Kidney (tissue), 14 donors: ENCODE results near the gene KRT38. TPM values are rescaled to one million over a fixed set of nuclear protein-coding genes. Genes with fewer than 3 reads are reported as not detected.

Experiments used
- DNase-seq, 5 donors: peaks; one replicate each; pipeline ENCODE4 v3.0.0-alpha.2; 2013 to 2020
- FAIRE-seq: peaks from 2 replicates; lab custom pipeline; 2012; peaks lifted over from hg19 to GRCh38; lab: Jason Lieb, UNC
- H3K27ac ChIP-seq, 2 donors: one replicate each; pipeline ENCODE4 v1.7.0; 2013; ENCODE audit warnings: low read depth in 2 of 2, low read length in 2 of 2, inconsistent platforms in 1 of 2
- H3K27me3 ChIP-seq: one replicate; pipeline ENCODE4 v1.7.1; 2013; ENCODE audit warnings: low read length, inconsistent platforms; ENCODE audit not compliant: control insufficient read depth, insufficient read depth
- H3K36me3 ChIP-seq, 3 donors: one replicate each; pipeline versions ENCODE4 v1.7.0 to v1.7.1; 2013; ENCODE audit warnings: low read length in 3 of 3, control low read depth in 1 of 3, inconsistent platforms in 1 of 3; ENCODE audit not compliant: insufficient read depth in 3 of 3, control insufficient read depth in 2 of 3
- H3K4me1 ChIP-seq, 3 donors: one replicate each; pipeline versions ENCODE4 v1.7.0 to v1.7.1; 2013; ENCODE audit warnings: low read length in 3 of 3, inconsistent platforms in 1 of 3, low read depth in 1 of 3; ENCODE audit not compliant: control insufficient read depth in 2 of 3, insufficient read depth in 2 of 3
- H3K4me3 ChIP-seq, 3 donors: one replicate each; pipeline versions ENCODE4 v1.7.0 to v1.8.1; 2013; ENCODE audit warnings: low read length in 3 of 3, control low read depth in 1 of 3, inconsistent platforms in 1 of 3
- H3K9ac ChIP-seq, 3 donors: one replicate each; pipeline versions ENCODE4 v1.7.0 to v1.7.1; 2013; ENCODE audit warnings: low read length in 3 of 3, control low read depth in 1 of 3, inconsistent platforms in 1 of 3
- H3K9me3 ChIP-seq, 3 donors: one replicate each; pipeline versions ENCODE4 v1.7.0 to v1.7.1; 2013; ENCODE audit warnings: low read length in 3 of 3, control low read depth in 1 of 3, inconsistent platforms in 1 of 3; ENCODE audit not compliant: control insufficient read depth in 2 of 3, insufficient read depth in 1 of 3
- intact Hi-C: fragments of 100-400 bp; cut with DNase I; formaldehyde crosslinking; loops from one replicate; pipeline ENCODE4 v1.11.1; 2022
- polyA plus RNA-seq: library from polyadenylated mRNA; stranded (reverse); fragments of 350-450 nt; fragmentation: Illumina TruSeq; extraction: RNeasy Lipid Tissue Mini Kit (QIAGEN cat#74804); gene quantifications from one replicate; pipeline ENCODE4 v1.2.3, GENCODE V29; 2014; ENCODE audit warnings: low read depth, low replicate concordance; ENCODE audit not compliant: insufficient read depth
- total RNA-seq: library from RNA; stranded (reverse); fragmentation: NEBNext Ultra II Directional; extraction: Animal tissue kit (Norgen Biotek cat#: 25700); gene quantifications from one replicate; pipeline ENCODE4 v1.2.1, GENCODE V29; 2021
- TF ChIP-seq, protein P1 (sequence below): IDR thresholded peaks from 3 replicates; pipeline ENCODE4 v1.5.1; 2012; ENCODE audit warnings: mild to moderate bottlenecking, moderate library complexity, borderline replicate concordance; ENCODE audit not compliant: insufficient read depth; ENCODE audit errors: extremely low read depth
- donor health status: control.
- donor health status: control.
- donor health status: control.
- donor health status: control.
- donor health status: control.
- donor health status: DM: yes; HTN: yes; CAD: no.
- donor health status: Normal renal cell carcinoma (clear cell type).

Gene KRT38
- total and polyA plus RNA-seq, 2 donors from 2014 or later = not detected

DNA sequence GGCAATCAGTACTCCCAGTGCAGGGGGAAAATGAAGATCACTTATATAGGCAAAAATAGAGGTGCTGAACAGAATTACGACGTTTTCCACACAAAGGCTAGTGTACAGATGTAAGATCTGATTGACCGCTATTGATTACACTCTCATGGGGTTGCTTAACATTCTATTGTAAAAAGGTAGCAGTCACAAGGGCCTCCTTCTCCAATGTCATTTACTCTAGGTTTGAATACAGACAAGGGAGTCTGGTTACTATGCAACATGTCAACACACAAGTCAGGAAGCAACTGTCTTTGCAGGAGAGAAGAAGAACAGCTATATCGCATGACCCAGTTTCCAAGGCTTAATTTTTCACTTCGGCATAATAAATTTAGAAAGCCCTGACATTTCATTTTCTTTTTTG lies 24.3 kb downstream of the KRT38 start:
- no peak for FAIRE-seq
- TF ChIP-seq, protein P1, sequence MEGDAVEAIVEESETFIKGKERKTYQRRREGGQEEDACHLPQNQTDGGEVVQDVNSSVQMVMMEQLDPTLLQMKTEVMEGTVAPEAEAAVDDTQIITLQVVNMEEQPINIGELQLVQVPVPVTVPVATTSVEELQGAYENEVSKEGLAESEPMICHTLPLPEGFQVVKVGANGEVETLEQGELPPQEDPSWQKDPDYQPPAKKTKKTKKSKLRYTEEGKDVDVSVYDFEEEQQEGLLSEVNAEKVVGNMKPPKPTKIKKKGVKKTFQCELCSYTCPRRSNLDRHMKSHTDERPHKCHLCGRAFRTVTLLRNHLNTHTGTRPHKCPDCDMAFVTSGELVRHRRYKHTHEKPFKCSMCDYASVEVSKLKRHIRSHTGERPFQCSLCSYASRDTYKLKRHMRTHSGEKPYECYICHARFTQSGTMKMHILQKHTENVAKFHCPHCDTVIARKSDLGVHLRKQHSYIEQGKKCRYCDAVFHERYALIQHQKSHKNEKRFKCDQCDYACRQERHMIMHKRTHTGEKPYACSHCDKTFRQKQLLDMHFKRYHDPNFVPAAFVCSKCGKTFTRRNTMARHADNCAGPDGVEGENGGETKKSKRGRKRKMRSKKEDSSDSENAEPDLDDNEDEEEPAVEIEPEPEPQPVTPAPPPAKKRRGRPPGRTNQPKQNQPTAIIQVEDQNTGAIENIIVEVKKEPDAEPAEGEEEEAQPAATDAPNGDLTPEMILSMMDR = no peak
- DNase-seq = peak in 2 of 5 donors; percentile 44 to 53

DNA sequence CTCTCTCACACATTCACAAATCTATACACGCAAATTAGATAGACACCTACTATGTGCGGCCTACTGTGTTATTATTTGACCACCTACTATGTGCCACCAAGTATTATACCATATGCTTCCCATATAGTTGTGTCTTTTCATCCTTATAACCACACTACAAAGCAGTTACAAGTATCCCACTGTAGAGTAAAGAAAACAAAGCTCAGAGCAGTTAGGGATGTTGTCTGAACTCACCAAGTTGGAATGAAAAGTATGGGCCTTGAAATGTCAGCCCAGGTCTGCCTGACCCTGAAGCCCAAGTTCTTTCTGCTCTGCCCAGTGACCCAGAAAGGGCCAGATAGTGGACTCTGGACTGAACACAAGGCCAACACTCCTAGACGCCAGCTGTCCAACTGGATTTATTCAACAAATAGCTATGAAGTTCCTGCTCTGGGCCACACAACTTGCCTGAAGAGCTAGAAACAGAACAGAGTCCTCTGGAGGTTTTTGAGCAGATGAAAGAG lies 24.9 kb downstream of the KRT38 start:
- Histone ChIP-seq H3K4me1 (peaks cover 2 to 16% (median 8%) of the 10 kb centered on the region in 3 donors), H3K9me3 (no peaks in the 10 kb centered on the region), H3K27me3 (no peaks in the 10 kb centered on the region), H3K9ac (no peak overlapping the region), H3K4me3 (no peak overlapping the region), H3K36me3 (no peaks in the 10 kb centered on the region), H3K27ac (peak overlapping the region; percentile 30 to 59)
- intact Hi-C loops = no loop called here
- TF ChIP-seq, protein P1 = no peak
- peak; percentile 58 for FAIRE-seq
- peak in 3 of 5 donors; percentile 20 to 62 (median 26) for DNase-seq

More for the DNA sequence above, 24.3 kb downstream of the KRT38 start:
- no peak overlapping the region for H3K9ac ChIP-seq
- H3K4me1 ChIP-seq = peaks cover 2 to 16% (median 8%) of the 10 kb centered on the region in 3 donors
- H3K9me3 ChIP-seq = no peaks in the 10 kb centered on the region
- no peaks in the 10 kb centered on the region for H3K36me3 ChIP-seq
- H3K27me3 ChIP-seq = no peaks in the 10 kb centered on the region
- intact Hi-C loops = no loop called here
- H3K27ac ChIP-seq = peak overlapping the region; percentile 30 to 48
- no peak overlapping the region for H3K4me3 ChIP-seq

DNA sequence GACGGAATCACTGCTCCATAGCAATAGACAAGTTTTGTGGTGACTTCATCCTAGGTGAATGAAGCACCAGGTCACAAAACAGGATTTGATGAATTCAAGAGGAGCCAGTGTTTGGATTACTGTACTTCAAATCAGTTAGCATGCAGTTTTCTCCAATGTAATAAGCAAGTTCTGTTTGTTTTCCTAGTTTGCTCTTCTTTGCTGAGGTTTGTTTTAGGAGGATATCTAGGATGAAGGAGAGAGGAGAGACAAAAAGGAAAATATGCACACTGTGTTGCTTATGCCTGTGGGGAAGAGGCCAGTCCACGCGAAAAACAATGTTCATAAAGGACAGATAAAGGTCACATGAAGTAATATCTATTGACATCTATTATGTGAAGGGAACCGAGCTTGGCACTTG lies 25.4 kb downstream of the KRT38 start:
- TF ChIP-seq, protein P1 = no peak
- H3K27ac ChIP-seq = peak overlapping the region; percentile 30 to 59
- H3K4me1 ChIP-seq = peaks cover 2 to 16% (median 8%) of the 10 kb centered on the region in 3 donors
- no peak for FAIRE-seq
- H3K9me3 ChIP-seq = no peaks in the 10 kb centered on the region
- H3K9ac ChIP-seq = no peak overlapping the region
- no peaks in the 10 kb centered on the region for H3K27me3 ChIP-seq
- intact Hi-C loops = no loop called here
- DNase-seq = no peak
- H3K4me3 ChIP-seq = no peak overlapping the region
- H3K36me3 ChIP-seq = no peaks in the 10 kb centered on the region

DNA sequence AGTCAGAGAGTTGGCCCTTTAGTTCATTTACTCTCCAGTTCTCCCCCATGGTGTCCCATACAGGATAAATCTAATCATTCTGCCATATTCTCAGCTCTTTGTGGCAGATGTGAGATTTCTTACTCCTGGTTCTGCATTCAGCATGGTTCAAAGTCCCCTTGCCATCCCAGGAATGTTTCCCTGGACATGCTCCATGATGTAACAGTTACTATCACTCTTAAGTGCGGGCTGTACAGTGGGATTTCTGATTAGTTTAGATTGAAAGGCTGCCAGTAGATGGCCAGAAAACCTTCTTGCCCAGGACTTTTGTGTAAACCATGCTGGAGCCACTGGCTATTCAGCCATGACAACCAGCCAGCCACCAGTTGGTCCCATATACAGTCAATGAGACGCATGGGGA lies 26.8 kb downstream of the KRT38 start:
- intact Hi-C loops = no loop called here
- H3K4me3 ChIP-seq = no peak overlapping the region
- H3K9me3 ChIP-seq = no peaks in the 10 kb centered on the region
- DNase-seq (no peak), FAIRE-seq (no peak)
- peaks cover 2 to 16% (median 8%) of the 10 kb centered on the region in 3 donors for H3K4me1 ChIP-seq
- no peaks in the 10 kb centered on the region for H3K27me3 ChIP-seq
- H3K36me3 ChIP-seq = no peaks in the 10 kb centered on the region
- TF ChIP-seq, protein P1 = no peak
- H3K27ac ChIP-seq = peak overlapping the region in 1 of 2 donors; percentile 35
- H3K9ac ChIP-seq = no peak overlapping the region
